GM10266 (cell line): ENCODE data around the gene MYOM1.

Experiments
- DNase-seq: peaks from one replicate; pipeline ENCODE4 v3.0.0; 2012; ENCODE audit errors: extremely low spot score
- TF ChIP-seq, protein P1 (sequence below): IDR thresholded peaks from 2 replicates; pipeline ENCODE4 v1.5.1; 2012; ENCODE audit warnings: mild to moderate bottlenecking, low read depth; ENCODE audit not compliant: control insufficient read depth, insufficient read depth; ENCODE audit errors: missing control alignments

The MYOM1 gene

DNA sequence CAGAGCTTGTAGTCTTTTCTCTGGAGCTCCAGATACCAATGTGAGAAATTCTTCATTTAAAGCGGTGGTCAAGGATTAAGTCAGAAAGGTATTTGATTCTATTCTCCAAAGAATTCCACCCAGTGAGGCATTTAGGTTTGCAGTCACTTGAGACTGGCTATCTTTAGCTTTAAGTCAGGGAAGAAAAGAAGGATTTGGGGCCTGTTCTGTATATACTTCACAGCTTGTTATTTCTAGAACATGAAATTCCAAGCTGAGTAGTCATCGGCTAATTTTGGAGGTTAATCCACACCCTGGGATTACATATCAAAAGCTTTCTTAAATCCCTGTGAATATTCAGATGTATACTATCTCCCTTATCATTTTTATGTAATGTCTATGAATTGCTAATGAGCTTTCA lies 39.4 kb downstream of the MYOM1 start:
- TF ChIP-seq, protein P1, sequence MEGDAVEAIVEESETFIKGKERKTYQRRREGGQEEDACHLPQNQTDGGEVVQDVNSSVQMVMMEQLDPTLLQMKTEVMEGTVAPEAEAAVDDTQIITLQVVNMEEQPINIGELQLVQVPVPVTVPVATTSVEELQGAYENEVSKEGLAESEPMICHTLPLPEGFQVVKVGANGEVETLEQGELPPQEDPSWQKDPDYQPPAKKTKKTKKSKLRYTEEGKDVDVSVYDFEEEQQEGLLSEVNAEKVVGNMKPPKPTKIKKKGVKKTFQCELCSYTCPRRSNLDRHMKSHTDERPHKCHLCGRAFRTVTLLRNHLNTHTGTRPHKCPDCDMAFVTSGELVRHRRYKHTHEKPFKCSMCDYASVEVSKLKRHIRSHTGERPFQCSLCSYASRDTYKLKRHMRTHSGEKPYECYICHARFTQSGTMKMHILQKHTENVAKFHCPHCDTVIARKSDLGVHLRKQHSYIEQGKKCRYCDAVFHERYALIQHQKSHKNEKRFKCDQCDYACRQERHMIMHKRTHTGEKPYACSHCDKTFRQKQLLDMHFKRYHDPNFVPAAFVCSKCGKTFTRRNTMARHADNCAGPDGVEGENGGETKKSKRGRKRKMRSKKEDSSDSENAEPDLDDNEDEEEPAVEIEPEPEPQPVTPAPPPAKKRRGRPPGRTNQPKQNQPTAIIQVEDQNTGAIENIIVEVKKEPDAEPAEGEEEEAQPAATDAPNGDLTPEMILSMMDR, result no peak
- DNase-seq, result no peak

DNA sequence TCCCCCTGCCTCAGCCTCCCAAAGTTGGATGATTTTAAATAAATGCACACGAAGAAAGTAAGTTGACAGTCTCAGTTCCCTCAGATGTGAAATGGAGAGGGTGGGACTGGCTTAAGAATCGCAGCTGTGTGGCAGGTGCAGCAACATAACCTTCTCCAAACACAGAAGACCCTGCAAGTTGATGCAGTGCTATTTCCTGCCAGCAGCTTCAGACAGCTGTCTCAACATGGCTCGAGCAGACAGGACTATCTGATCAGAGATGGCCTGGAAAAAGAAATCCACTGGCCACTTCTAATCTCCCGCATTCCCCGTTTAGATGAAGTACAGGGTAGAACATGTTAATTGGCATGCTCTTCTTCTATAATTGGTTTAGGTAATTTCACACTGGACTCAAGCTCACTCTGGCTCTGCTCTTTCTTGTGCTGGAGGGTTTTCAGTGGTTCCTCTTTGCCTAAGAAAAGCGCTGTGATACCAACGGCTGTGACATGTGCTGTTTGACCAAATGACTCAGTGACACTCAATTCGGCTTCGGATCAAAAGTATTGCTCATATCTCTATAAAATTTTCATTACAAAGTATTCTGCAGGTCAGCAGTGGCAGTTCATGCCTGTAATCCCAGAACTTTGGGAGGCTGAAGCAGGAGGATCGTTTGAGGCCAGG lies 40.2 kb downstream of the MYOM1 start:
- DNase-seq, result peak; percentile 38
- TF ChIP-seq, protein P1, result no peak

DNA sequence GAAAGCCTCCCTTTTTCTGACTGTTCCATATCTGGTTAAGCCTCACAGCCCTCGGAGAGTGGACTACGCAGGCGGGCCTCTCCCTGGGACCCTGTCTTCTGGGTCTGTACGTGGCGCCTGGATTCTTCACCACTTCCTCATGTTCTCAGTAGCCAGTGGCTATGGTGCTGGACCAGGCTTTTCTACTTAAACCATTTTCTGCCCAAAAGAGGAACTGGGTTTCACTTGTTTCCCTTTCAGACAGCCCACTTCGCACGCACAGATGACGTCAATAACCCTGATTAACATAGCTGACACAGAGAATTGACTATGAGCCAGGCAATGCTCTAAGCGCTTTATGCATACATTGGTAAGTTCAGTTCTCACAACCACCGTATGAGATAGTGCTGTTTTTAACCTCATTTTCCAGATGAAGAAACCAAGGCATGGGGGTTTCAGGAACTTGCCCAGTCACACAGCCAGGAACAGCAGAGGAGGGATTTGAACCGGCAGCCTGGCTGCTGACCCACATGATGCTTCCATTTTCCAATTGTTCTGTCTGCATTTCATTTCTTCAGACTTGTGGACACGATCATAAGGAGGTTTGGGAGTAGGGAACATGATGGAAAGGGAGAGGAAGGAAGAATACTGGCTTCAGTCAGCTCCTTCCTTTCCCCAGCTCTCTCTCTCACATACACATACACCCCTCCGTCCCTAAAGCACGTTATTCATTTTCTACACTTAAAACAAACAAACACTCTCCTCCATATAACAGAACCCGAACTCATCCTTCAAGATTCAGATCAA lies 41.7 kb downstream of the MYOM1 start:
- TF ChIP-seq, protein P1, result no peak
- peak; percentile 83 for DNase-seq

DNA sequence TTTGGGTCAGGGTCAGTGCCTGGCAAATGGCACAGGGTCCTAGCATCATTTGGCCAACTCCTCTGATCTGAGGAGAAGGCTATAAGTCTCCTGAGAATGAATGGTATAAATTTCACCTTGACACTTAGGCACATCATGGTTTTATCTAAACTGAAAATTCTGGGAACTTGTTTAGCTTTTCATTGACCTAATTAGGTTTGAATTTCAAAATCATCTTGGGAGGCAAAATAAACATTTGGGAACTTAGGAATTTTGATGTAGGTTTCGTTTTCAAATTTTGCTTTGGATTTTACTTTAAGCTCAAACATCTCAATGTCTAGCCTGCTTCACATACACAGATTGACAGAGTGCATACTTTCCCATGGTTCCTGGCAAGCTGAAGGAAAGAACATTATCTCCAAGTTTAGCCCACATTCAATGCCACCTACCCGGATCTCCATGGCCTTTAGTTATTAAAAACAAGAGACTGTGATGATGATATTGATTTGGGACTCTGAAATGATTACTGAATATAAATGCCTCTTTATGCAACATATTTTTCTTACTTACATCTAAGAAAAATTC lies 44.5 kb downstream of the MYOM1 start:
- TF ChIP-seq, protein P1, result no peak

DNA sequence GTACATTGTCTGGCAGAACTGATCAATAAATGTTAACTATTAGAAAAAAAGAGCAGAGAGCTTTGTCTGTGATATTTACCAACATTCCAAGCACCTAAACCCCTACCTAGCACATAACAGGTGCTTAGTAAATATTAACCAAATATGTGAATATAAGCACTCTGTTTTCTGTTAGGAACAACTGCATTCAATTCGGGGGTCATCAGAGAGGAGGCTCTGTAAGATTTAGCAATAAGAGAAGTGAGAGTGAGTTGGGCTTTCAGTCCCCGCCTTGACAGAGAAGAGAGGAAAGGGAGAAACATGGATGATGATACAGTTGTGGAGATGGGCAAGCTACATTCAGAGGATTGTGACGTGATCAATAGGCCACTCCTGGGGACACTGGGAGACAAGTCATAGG lies 47.7 kb downstream of the MYOM1 start:
- DNase-seq, result no peak
- TF ChIP-seq, protein P1, result no peak

More for the DNA sequence above, 44.5 kb downstream of the MYOM1 start:
- DNase-seq, result no peak

DNA sequence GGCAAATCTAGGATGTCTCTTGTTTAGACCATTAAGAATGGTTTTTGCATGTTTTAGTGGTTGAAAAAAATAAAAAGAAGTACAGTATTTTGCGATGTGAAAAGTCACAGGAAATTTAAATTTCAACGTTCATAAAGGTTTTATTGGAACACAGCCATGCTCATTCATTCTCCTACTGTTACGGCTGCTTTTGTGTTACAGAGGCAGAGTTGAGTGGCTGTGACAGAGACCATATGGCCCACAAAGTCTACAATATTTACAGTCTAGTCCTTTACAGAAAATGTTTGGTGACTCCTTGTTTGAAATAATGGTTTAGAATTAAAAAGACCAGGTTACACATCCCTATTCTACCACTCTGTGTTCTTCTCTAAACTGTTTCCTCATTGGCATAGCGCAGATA lies 48.1 kb downstream of the MYOM1 start:
- no peak for DNase-seq
- TF ChIP-seq, protein P1, result no peak
